Testis (tissue), 2 donors: Measurements from ENCODE around the gene DGKB.

Experiments used
- POLR2A ChIP-seq: fragments of 450-650 bp; IDR thresholded peaks from one replicate; pipeline ENCODE4 v1.6.1; 2017; ENCODE audit warnings: antibody characterized with exemption, mild to moderate bottlenecking, moderate library complexity
- TF ChIP-seq, protein P1 (sequence below), 3 experiments: fragments of 450-650 bp in 2 of 3; fragments of 200-600 bp in 1 of 3; sonication (generic) in 1 of 3; IDR thresholded peaks; one replicate each; pipeline ENCODE4 v1.5.1; 2016 to 2019; ENCODE audit warnings: antibody characterized with exemption in 3 of 3, mild to moderate bottlenecking in 2 of 3, moderate library complexity in 1 of 3

DNA sequence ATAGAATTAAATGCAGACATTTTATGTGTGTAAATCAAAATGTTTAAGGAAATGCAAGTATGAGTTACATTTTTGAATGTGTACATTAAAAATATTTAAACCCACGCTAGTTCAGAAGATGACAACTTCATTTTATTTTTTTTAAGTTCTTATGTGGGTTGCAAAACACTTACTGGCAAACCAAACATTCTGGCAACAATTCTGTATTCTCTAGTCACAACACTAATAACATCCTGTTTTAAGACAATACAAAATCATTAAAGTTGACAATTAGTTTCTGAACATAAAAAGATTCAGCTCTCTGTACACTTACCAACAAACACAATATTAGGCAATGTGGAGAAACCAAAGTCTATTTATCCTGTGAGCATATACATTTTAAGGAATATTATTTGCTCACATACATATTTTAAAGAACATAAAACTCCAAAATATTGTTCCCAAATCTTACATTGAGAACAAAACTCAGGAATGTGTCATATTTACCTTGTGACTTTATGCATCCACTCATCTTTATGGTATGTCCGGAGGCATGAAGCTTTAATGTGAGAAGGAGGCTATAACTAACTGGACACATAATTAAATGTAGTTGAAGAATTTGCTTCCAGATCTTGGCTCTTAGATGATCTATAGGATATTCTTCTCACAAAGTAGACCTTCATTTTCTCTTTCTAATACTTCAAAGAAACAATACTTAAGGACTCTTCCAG lies 134.7 kb downstream of the DGKB start:
- TF ChIP-seq, protein P1, sequence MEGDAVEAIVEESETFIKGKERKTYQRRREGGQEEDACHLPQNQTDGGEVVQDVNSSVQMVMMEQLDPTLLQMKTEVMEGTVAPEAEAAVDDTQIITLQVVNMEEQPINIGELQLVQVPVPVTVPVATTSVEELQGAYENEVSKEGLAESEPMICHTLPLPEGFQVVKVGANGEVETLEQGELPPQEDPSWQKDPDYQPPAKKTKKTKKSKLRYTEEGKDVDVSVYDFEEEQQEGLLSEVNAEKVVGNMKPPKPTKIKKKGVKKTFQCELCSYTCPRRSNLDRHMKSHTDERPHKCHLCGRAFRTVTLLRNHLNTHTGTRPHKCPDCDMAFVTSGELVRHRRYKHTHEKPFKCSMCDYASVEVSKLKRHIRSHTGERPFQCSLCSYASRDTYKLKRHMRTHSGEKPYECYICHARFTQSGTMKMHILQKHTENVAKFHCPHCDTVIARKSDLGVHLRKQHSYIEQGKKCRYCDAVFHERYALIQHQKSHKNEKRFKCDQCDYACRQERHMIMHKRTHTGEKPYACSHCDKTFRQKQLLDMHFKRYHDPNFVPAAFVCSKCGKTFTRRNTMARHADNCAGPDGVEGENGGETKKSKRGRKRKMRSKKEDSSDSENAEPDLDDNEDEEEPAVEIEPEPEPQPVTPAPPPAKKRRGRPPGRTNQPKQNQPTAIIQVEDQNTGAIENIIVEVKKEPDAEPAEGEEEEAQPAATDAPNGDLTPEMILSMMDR (IDR thresholded peaks at IDR 0.05) = no peak
- no peak for TF ChIP-seq POLR2A
